ENCODE data around the gene MSLN. TPM values are rescaled to one million over a fixed set of nuclear protein-coding genes. Genes with fewer than 3 reads are reported as not detected.
A peak's percentile ranks its signal among the peaks of the same experiment; 100 is the strongest.

The MSLN gene
- total RNA-seq, 6 donors from 2014 or later = 47.8 to 275 (median 121) TPM

DNA sequence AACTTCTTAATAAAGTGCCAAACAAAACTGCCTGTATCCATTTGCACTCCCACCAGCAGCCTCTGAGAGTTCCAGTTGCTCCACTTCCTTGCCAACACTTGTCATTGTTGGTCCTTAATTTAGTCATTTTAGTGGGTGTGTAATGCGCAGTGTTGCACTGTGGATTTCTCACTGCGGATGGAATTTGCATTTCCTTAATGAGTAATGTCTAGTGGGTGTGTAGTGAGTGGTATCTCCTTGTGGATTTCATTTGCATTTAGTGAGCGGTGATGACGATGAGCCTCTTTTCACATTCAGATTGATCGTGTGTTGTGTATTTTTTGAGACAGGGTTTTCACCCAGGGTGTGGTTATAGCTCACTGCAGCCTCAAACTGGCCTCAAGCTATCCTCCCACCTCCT, 4.1 kb upstream of the MSLN start:
- H3K36me3 ChIP-seq = no peaks in the 10 kb centered on the region
- WGBS, 2 donors = 84 to 90% methylated on average over 5 of the region's 5 CpGs
- TF ChIP-seq POLR2A (IDR thresholded peaks at IDR 0.05) (no peak), POLR2AphosphoS5 (IDR thresholded peaks at IDR 0.05) (no peak), EP300 (IDR thresholded peaks at IDR 0.05) (no peak)
- TF ChIP-seq, protein P1, sequence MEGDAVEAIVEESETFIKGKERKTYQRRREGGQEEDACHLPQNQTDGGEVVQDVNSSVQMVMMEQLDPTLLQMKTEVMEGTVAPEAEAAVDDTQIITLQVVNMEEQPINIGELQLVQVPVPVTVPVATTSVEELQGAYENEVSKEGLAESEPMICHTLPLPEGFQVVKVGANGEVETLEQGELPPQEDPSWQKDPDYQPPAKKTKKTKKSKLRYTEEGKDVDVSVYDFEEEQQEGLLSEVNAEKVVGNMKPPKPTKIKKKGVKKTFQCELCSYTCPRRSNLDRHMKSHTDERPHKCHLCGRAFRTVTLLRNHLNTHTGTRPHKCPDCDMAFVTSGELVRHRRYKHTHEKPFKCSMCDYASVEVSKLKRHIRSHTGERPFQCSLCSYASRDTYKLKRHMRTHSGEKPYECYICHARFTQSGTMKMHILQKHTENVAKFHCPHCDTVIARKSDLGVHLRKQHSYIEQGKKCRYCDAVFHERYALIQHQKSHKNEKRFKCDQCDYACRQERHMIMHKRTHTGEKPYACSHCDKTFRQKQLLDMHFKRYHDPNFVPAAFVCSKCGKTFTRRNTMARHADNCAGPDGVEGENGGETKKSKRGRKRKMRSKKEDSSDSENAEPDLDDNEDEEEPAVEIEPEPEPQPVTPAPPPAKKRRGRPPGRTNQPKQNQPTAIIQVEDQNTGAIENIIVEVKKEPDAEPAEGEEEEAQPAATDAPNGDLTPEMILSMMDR (IDR thresholded peaks at IDR 0.05) = no peak
- H3K4me1 ChIP-seq = peaks cover 0 to 19% (median 8%) of the 10 kb centered on the region in 4 donors
- no peak overlapping the region for H3K4me3 ChIP-seq
- H3K27me3 ChIP-seq = no peaks in the 10 kb centered on the region
- ATAC-seq (ENCODE audit: low FRiP score in 2 of 2) (no peak), DNase-seq (no peak)
- no peak overlapping the region for H3K27ac ChIP-seq
- no peaks in the 10 kb centered on the region for H3K9me3 ChIP-seq

DNA sequence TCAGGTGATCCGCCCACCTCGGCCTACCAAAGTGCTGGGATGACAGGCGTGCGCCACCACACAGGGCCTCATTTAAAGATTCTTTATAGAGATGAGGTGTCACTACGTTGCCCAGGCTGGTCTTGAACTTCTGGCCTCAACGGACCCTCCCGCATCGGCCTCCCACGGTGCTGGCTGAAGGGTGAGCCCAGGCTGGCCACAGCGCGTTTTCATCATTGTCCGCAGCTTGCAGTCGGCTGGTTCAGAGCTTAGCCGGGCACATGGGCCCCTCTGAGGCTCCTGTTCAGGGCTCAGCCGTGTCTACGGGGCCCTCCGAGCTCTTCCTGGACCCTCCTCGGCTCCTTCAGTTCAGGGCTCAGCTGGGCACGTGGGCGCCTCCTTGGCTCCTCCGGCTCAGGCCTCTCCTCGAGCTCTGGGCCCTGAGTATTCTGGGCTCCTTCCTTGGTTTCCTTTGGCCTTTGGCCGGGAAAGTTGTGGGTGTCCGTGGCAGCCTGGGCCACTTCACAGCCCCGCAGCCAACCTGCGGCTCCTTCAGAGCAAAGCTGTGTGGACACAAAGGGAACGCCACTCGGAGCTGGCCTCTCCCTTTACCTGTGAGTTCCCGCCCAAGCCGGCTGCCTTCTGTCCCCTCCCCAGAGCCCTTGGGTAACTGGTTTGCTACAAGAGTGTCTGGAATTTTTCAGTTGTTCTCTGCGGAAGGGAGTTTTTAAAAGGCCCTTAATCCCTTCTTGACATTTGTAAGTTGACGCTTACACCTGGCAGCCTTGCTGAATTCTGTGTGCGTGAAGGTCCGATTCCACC, 1.2 kb upstream of the MSLN start:
- peaks cover 0 to 19% (median 11%) of the 10 kb centered on the region in 4 donors for H3K4me1 ChIP-seq
- peak overlapping the region; percentile 76 to 79 (median 77) for H3K27ac ChIP-seq
- peak overlapping the region in 1 of 4 donors; percentile 7 for H3K4me3 ChIP-seq
- H3K27me3 ChIP-seq = no peaks in the 10 kb centered on the region
- 65 to 71% methylated on average over 11 to 34 of the region's 34 CpGs for WGBS, 2 donors
- peak in 1 of 4 donors; percentile 15 for TF ChIP-seq EP300 (IDR thresholded peaks at IDR 0.05)
- no peak for TF ChIP-seq POLR2AphosphoS5 (IDR thresholded peaks at IDR 0.05)
- TF ChIP-seq, protein P1 (IDR thresholded peaks at IDR 0.05) = peak in 1 of 6 experiments; percentile 7
- peak in 1 of 4 donors; percentile 30 for TF ChIP-seq POLR2A (IDR thresholded peaks at IDR 0.05)
- no peaks in the 10 kb centered on the region for H3K9me3 ChIP-seq
- DNase-seq (peak in 1 of 2 donors; percentile 92), ATAC-seq (ENCODE audit: low FRiP score in 2 of 2) (peak; percentile 43 to 89)
- H3K36me3 ChIP-seq = no peaks in the 10 kb centered on the region

DNA sequence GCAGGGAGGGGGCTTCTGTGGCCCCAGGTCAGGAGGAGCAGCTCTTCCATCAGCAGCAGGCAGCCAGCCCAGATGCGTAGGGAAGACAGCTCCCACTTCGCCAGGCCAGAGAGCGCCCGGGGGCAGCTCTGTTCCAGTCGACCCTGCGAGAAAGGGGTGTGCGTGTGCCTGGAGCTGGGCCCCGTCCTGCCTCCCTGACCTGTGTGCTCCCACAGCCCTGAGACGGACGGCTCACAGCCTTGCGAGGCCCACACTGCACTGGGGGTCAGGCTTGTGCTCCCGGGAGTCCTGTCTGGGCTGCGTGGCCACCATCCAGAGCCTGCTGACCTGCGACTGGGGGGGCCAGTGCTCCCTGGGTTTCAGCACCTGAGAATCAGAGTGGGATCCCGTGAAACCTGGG, 469 bp upstream of the MSLN start:
- 45 to 64% methylated on average over 4 to 14 of the region's 15 CpGs for whole genome bisulfite sequencing, 2 donors
- Histone ChIP-seq H3K4me1 (peaks cover 0 to 15% (median 11%) of the 10 kb centered on the region in 4 donors), H3K9me3 (no peaks in the 10 kb centered on the region), H3K27me3 (no peaks in the 10 kb centered on the region), H3K36me3 (no peaks in the 10 kb centered on the region), H3K27ac (peak overlapping the region; percentile 71 to 79 (median 76)), H3K4me3 (peak overlapping the region in 1 of 4 donors; percentile 7)
- TF ChIP-seq POLR2A (IDR thresholded peaks at IDR 0.05) (no peak), POLR2AphosphoS5 (IDR thresholded peaks at IDR 0.05) (no peak), EP300 (IDR thresholded peaks at IDR 0.05) (no peak)
- TF ChIP-seq, protein P1 (IDR thresholded peaks at IDR 0.05) = no peak
- ATAC-seq (ENCODE audit: low FRiP score in 2 of 2) (no peak), DNase-seq (peak in 1 of 2 donors; percentile 78)

DNA sequence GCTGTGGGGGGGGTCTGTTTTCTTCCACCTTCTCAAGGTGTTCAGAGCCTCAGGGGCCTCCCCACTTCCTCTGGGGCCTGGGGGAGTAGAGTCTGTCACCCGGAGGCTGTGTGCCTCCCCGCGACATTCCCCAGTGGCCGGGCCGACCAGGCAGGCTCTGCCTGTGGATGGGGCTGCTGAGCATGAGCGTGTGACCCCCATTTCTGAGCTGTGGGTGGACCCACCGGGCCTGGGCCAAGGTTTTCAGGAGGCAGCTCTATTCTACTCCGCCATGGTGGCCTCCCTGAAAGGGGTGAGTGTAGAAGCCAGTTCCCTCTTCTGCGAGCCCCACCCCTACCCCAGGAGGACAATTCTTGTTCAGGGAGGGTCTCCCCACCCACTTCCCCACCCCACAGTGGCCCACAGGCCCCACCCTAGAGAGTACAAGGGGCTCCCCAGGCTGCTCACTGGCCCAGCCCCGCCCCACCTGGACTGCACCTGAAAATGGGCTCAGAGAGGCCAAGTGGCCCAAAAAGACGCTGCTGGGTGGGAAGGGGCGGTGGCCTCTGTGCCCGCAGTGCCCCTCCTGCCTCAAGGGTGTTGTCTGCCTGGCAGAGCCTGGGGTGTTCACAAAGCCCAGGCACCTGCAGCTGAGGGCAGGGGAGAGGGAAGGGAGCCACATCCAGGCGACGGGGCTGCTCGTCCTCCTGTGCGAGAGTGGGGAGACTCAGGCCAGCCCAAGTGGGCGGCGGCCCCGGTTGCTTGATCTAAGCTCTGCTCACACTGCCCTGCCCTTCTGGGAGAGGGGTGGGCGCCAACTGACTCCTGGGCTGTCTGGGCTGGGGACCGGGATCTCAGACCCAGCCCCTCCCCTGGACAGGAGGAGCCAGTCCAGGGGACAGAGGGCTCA, 1.3 kb downstream of the MSLN start:
- Histone ChIP-seq H3K4me1 (peaks cover 0 to 15% (median 11%) of the 10 kb centered on the region in 4 donors), H3K9me3 (no peaks in the 10 kb centered on the region), H3K36me3 (no peaks in the 10 kb centered on the region), H3K27ac (peak overlapping the region in 3 of 4 donors; percentile 17 to 79 (median 76)), H3K4me3 (peak overlapping the region in 2 of 4 donors; percentile 32 to 36), H3K27me3 (no peaks in the 10 kb centered on the region)
- TF ChIP-seq POLR2A (IDR thresholded peaks at IDR 0.05) = peak in 1 of 4 donors; percentile 12
- TF ChIP-seq, protein P1 (IDR thresholded peaks at IDR 0.05) = no peak
- DNase-seq (peak in 1 of 2 donors; percentile 76), ATAC-seq (ENCODE audit: low FRiP score in 2 of 2) (peak in 1 of 2 donors; percentile 6)
- 49 to 67% methylated on average over 7 to 20 of the region's 22 CpGs for WGBS, 2 donors

Measured in upper lobe of left lung (tissue), 6 donors.